Measurements from ENCODE around the gene SAC3D1. TPM values are rescaled to one million over a fixed set of nuclear protein-coding genes. Genes with fewer than 3 reads are reported as not detected.

SAC3D1 gene
- total RNA-seq, 1 experiment from 2014 or later, result 55.6 TPM

DNA sequence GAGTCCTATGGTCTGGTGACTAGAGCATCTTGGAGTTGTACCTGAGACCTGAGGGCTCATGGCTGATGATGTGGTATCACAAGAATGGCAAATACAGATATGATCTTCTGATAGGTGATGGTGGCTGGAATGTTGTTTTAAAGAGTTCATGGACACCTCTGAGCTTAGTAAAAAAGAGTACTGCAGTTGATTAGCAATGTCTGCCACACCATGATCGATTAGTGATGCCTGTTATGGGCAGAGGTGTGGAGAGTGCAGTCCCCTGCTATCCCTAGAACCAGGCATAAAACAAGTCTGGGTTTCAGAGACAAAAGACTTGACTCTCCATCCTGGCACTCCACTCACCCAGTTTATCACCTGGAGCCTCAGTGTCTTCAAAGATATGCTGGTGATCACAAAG lies 42.9 kb upstream of the SAC3D1 start:
- peaks cover 4% of the 10 kb centered on the region; the same call in 1 of the 2 replicates for H3K4me1 ChIP-seq (ENCODE audit: control insufficient read depth, insufficient read depth, low read length)
- no peaks in the 10 kb centered on the region for H3K27me3 ChIP-seq (ENCODE audit: control insufficient read depth, insufficient read depth, low read length)
- no peak for DNase-seq (ENCODE audit: low read depth, low spot score)
- TF ChIP-seq SIN3A (IDR thresholded peaks at IDR 0.05; ENCODE audit: borderline replicate concordance, insufficient read depth, low read depth, low read length) (no peak), REST (IDR thresholded peaks at IDR 0.05; ENCODE audit: insufficient read depth in 1 of 2, low read depth in 2 of 2, low read length in 1 of 2) (no peak), TCF7L2 (IDR thresholded peaks at IDR 0.05; ENCODE audit: low read depth, low read length) (no peak), POLR2AphosphoS5 (IDR thresholded peaks at IDR 0.05; ENCODE audit: low read depth, low read length) (no peak)
- TF ChIP-seq, protein P1, sequence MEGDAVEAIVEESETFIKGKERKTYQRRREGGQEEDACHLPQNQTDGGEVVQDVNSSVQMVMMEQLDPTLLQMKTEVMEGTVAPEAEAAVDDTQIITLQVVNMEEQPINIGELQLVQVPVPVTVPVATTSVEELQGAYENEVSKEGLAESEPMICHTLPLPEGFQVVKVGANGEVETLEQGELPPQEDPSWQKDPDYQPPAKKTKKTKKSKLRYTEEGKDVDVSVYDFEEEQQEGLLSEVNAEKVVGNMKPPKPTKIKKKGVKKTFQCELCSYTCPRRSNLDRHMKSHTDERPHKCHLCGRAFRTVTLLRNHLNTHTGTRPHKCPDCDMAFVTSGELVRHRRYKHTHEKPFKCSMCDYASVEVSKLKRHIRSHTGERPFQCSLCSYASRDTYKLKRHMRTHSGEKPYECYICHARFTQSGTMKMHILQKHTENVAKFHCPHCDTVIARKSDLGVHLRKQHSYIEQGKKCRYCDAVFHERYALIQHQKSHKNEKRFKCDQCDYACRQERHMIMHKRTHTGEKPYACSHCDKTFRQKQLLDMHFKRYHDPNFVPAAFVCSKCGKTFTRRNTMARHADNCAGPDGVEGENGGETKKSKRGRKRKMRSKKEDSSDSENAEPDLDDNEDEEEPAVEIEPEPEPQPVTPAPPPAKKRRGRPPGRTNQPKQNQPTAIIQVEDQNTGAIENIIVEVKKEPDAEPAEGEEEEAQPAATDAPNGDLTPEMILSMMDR (IDR thresholded peaks at IDR 0.05), result no peak
- in situ Hi-C loops (cut with HindIII; ENCODE audit: low pct_unique_long_range_greater_than_20kb, low sequenced_read_pairs), result no loop called here
- intact Hi-C loops (cut with micrococcal nuclease; ENCODE audit: unreplicated experiment), result loop anchor here (5.0 kb wide), 1 partner anchor 151 kb away; no protein-coding TSS in a partner anchor
- ChIA-PET POLR2A (no interaction called here), CTCF (no interaction called here)
- no peak for ATAC-seq
- BruUV-seq (replicated peaks), result no TSS peak
- H3K9me3 ChIP-seq (ENCODE audit: control insufficient read depth, insufficient read depth, low read depth, low read length), result no peaks in the 10 kb centered on the region
- no peak overlapping the region for H3K4me3 ChIP-seq (ENCODE audit: low read depth in 2 of 2, low read length in 2 of 2)
- H3K36me3 ChIP-seq (ENCODE audit: control insufficient read depth, insufficient read depth, low read length), result no peaks in the 10 kb centered on the region
- no peak overlapping the region for H3K27ac ChIP-seq (ENCODE audit: low read length)

- no peaks in the 10 kb centered on the region for H3K9me3 ChIP-seq (ENCODE audit: control insufficient read depth, insufficient read depth, low read depth, low read length)
- BruUV-seq (replicated peaks), result no TSS peak
- peaks cover 4% of the 10 kb centered on the region; the same call in 1 of the 2 replicates for H3K4me1 ChIP-seq (ENCODE audit: control insufficient read depth, insufficient read depth, low read length)
- ChIA-PET POLR2A (no interaction called here), CTCF (interaction anchor here (0.7 kb wide), 1 partner anchor 105 kb away, joined by 4 read pairs; no protein-coding TSS in a partner anchor)
- DNase-seq (ENCODE audit: low read depth, low spot score), result no peak
- in situ Hi-C loops (cut with HindIII; ENCODE audit: low pct_unique_long_range_greater_than_20kb, low sequenced_read_pairs), result no loop called here
- no peak overlapping the region for H3K27ac ChIP-seq (ENCODE audit: low read length)
- H3K27me3 ChIP-seq (ENCODE audit: control insufficient read depth, insufficient read depth, low read length), result no peaks in the 10 kb centered on the region
- TF ChIP-seq POLR2AphosphoS5 (IDR thresholded peaks at IDR 0.05; ENCODE audit: low read depth, low read length) (no peak), TCF7L2 (IDR thresholded peaks at IDR 0.05; ENCODE audit: low read depth, low read length) (no peak), REST (IDR thresholded peaks at IDR 0.05; ENCODE audit: insufficient read depth in 1 of 2, low read depth in 2 of 2, low read length in 1 of 2) (no peak), SIN3A (IDR thresholded peaks at IDR 0.05; ENCODE audit: borderline replicate concordance, insufficient read depth, low read depth, low read length) (no peak)
- TF ChIP-seq, protein P1 (IDR thresholded peaks at IDR 0.05), result no peak
- ATAC-seq, result no peak
- no peak overlapping the region for H3K4me3 ChIP-seq (ENCODE audit: low read depth in 2 of 2, low read length in 2 of 2)
- no peaks in the 10 kb centered on the region for H3K36me3 ChIP-seq (ENCODE audit: control insufficient read depth, insufficient read depth, low read length)
- intact Hi-C loops (cut with micrococcal nuclease; ENCODE audit: unreplicated experiment), result loop anchor here (5.0 kb wide), 1 partner anchor 152 kb away; no protein-coding TSS in a partner anchor
These were observed 42.1 kb upstream of the SAC3D1 start for GRCh38 chr11:64998690-64999431.

Measured in Panc1 (cell line).